Stimulated activated CD8-positive, alpha-beta memory T cell treated with anti-CD3 and anti-CD28 coated beads, Interleukin-12 subunit alpha, Interleukin-12 subunit beta, amount 100 ng/mL, for 24 hours (primary cell): ENCODE data around the gene TMEM86B.
"Not testable (repeated sequence)": the region's sequence is repeated elsewhere in the genome, so short reads cannot be mapped to it uniquely, and the experiment has no call there.

ENCODE experiments used
- DNase-seq: peaks from one replicate; pipeline ENCODE4 v3.0.0-alpha.2; 2020; ENCODE audit errors: extremely low read depth

TMEM86B gene

GRCh38 chr19:55241935-55242464, 13.4 kb upstream of the TMEM86B start:
- no peak for DNase-seq

- no peak for DNase-seq
These were observed 12.8 kb upstream of the TMEM86B start for GRCh38 chr19:55241143-55241934.

- no peak for DNase-seq
These were observed 12.1 kb upstream of the TMEM86B start for GRCh38 chr19:55240713-55241020.

- no peak for DNase-seq
These were observed 10.4 kb upstream of the TMEM86B start for GRCh38 chr19:55239004-55239403.

GRCh38 chr19:55238030-55238429, 9.5 kb upstream of the TMEM86B start:
- DNase-seq = no peak

- DNase-seq = no peak
These were observed 4.4 kb upstream of the TMEM86B start for GRCh38 chr19:55232986-55233385.

- DNase-seq = no peak
These were observed 3.7 kb upstream of the TMEM86B start for GRCh38 chr19:55232286-55232602.

- no peak for DNase-seq
These were observed 3.1 kb upstream of the TMEM86B start for GRCh38 chr19:55231391-55232285.

- DNase-seq = no peak
These were observed 2.2 kb upstream of the TMEM86B start for GRCh38 chr19:55230780-55231179.

- DNase-seq = no peak
These were observed 1.8 kb upstream of the TMEM86B start for GRCh38 chr19:55230329-55230728.

- DNase-seq = no peak
These were observed 1.2 kb upstream of the TMEM86B start for GRCh38 chr19:55229789-55230182.

GRCh38 chr19:55229145-55229788, 704 bp upstream of the TMEM86B start:
- DNase-seq = no peak

GRCh38 chr19:55228015-55228391, 560 bp downstream of the TMEM86B start:
- no peak for DNase-seq

GRCh38 chr19:55227241-55228014, 1.1 kb downstream of the TMEM86B start:
- no peak for DNase-seq

GRCh38 chr19:55226788-55227187, 1.8 kb downstream of the TMEM86B start:
- DNase-seq = no peak

GRCh38 chr19:55226273-55226672, 2.3 kb downstream of the TMEM86B start:
- DNase-seq = no peak

GRCh38 chr19:55225415-55225958, 3.1 kb downstream of the TMEM86B start:
- DNase-seq = no peak

- not testable (repeated sequence) for DNase-seq
These were observed 3.7 kb downstream of the TMEM86B start for GRCh38 chr19:55224679-55225414.

- DNase-seq = no peak
These were observed 4.4 kb downstream of the TMEM86B start for GRCh38 chr19:55224038-55224665.
